ENCODE data around the gene FASTK. TPM values are rescaled to one million over a fixed set of nuclear protein-coding genes. Genes with fewer than 3 reads are reported as not detected.

FASTK gene
- total RNA-seq, 1 experiment from 2014 or later, result 86.3 TPM

- DNase-seq, result peak; percentile 71
- H3K4me3 ChIP-seq (ENCODE audit: insufficient read depth, low read depth, low read length), result no peak overlapping the region
- H3K27me3 ChIP-seq (ENCODE audit: control insufficient read depth, insufficient read depth, low read length), result peaks cover 3% of the 10 kb centered on the region; the same call in 1 of the 2 replicates
- peaks cover 12% of the 10 kb centered on the region for H3K36me3 ChIP-seq (replicated peaks; ENCODE audit: control insufficient read depth, insufficient read depth, low read length)
Measured at GRCh38 chr7:151122796-151123157, 42.2 kb upstream of the FASTK start.

DNA sequence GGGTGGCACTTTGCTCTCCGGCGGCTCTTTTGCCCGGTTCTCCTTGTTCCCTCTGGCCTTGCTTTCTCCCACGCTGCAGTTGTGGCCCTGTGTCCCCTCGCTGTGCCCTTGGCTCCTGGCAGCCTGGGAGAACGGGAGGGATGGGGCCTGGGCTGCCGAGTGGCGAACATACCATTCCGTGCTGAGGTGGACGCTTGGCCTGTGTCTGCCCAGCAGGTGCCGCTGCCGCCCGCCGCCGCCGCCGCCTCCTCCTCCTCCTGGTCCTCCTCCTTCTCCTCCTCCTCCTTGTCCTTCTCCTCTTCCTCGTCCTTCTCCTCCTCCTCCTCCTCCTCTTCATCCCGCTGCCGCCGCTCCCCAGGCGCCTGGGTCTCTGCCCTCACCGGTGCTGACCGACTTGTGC, 41.7 kb upstream of the FASTK start:
- Histone ChIP-seq H3K27me3 (ENCODE audit: control insufficient read depth, insufficient read depth, low read length) (peaks cover 3% of the 10 kb centered on the region; the same call in 1 of the 2 replicates), H3K36me3 (replicated peaks; ENCODE audit: control insufficient read depth, insufficient read depth, low read length) (peaks cover 12% of the 10 kb centered on the region), H3K4me3 (ENCODE audit: insufficient read depth, low read depth, low read length) (no peak overlapping the region)
- DNase-seq, result peak; percentile 80

DNA sequence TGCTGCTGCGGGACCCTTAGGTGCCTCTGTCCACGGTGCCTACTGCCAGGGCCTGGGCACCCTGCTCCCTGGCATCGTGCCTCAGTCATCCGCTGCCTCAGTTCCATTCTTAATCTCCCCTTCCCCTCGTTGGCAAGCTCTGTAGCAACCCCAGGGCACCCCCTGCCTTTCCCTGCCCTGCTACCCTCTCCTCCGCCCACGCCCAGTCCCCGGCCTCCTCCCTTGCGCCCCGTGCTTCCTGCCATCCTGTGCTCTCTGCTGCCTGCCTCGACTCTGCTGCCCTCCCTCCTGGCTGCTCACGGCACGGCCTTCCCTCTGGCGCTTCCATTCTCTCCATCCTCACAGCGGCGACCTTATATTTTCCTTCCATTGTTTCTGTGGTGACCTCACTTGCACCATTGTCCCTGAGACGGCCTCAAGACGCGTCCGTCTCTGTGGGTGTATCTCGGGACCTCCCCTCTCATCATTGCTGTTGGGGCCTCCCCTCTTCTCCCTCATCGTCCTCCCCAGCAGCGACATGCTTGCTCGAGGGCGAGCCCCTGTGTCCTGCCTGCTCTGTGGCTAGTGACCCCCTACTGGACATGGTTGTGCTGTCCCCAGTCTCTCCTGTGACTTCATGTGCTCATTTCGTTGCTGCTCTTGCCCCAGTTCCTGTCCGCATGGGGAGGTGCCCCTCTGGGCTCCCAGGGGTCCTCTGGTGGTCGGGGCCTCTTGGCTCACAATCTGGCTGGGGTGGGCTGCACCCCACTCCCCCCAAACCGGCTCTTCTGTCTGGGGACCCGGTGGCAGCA, 41.0 kb upstream of the FASTK start:
- Histone ChIP-seq H3K4me3 (ENCODE audit: insufficient read depth, low read depth, low read length) (no peak overlapping the region), H3K27me3 (ENCODE audit: control insufficient read depth, insufficient read depth, low read length) (no peaks in the 10 kb centered on the region; the same call in 1 of the 2 replicates), H3K36me3 (replicated peaks; ENCODE audit: control insufficient read depth, insufficient read depth, low read length) (peaks cover 12% of the 10 kb centered on the region)
- DNase-seq, result no peak

DNA sequence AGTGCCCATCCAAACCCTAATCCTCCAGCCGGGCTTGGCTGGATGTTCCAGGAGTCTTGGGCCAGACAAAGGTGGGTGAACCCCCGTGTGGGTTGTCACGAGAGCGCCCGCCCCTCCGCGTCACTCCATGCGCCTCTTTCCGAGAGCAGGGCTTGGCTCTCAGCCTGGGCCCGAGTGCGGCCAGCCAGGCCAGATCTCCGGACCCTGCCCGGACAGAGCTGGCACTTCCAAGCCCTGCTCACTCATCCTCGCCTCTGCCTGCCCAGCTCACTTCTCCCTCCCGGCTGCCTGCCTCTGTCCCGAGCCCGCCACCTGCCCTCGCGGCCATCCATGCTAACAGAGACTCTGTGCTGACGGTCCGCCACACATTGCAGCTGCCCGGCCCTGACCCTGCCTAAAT, 40.3 kb upstream of the FASTK start:
- peaks cover 12% of the 10 kb centered on the region for H3K36me3 ChIP-seq (replicated peaks; ENCODE audit: control insufficient read depth, insufficient read depth, low read length)
- peaks cover under 1% of the 10 kb centered on the region; the same call in 1 of the 2 replicates for H3K27me3 ChIP-seq (ENCODE audit: control insufficient read depth, insufficient read depth, low read length)
- H3K4me3 ChIP-seq (ENCODE audit: insufficient read depth, low read depth, low read length), result no peak overlapping the region
- DNase-seq, result no peak

- peaks cover 3% of the 10 kb centered on the region; the same call in 1 of the 2 replicates for H3K27me3 ChIP-seq (ENCODE audit: control insufficient read depth, insufficient read depth, low read length)
Measured at GRCh38 chr7:151119902-151120301, 39.3 kb upstream of the FASTK start.

DNA sequence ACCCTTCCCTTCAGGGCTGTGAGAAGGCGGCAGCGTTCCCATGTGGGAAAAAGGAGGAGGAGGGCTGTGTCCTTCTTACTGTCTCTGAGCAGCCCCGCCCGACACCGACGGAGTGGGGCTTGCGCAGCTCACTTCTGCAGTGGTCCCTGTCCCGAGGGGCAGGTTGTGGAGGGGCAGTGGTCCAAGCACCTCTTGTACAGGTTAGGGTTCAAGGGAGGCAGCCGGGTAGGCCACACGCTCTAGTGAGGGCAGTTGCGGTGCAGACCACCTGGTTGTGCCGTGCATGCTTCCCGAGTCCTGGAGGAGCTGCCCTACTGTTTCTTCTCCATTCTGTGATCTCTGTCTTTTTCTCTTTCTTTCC, 38.4 kb upstream of the FASTK start:
- Histone ChIP-seq H3K27me3 (ENCODE audit: control insufficient read depth, insufficient read depth, low read length) (peaks cover 3% of the 10 kb centered on the region; the same call in 1 of the 2 replicates), H3K4me3 (ENCODE audit: insufficient read depth, low read depth, low read length) (no peak overlapping the region), H3K36me3 (replicated peaks; ENCODE audit: control insufficient read depth, insufficient read depth, low read length) (peaks cover 11% of the 10 kb centered on the region)
- no peak for DNase-seq

More at GRCh38 chr7:151119902-151120301, 39.3 kb upstream of the FASTK start:
- H3K4me3 ChIP-seq (ENCODE audit: insufficient read depth, low read depth, low read length), result no peak overlapping the region
- no peak for DNase-seq
- peaks cover 12% of the 10 kb centered on the region for H3K36me3 ChIP-seq (replicated peaks; ENCODE audit: control insufficient read depth, insufficient read depth, low read length)

GRCh38 chr7:151118108-151119054, 37.8 kb upstream of the FASTK start:
- peaks cover 3% of the 10 kb centered on the region; the same call in 1 of the 2 replicates for H3K27me3 ChIP-seq (ENCODE audit: control insufficient read depth, insufficient read depth, low read length)
- DNase-seq, result no peak
- peaks cover 11% of the 10 kb centered on the region for H3K36me3 ChIP-seq (replicated peaks; ENCODE audit: control insufficient read depth, insufficient read depth, low read length)
- H3K4me3 ChIP-seq (ENCODE audit: insufficient read depth, low read depth, low read length), result no peak overlapping the region

GRCh38 chr7:151117565-151117964, 37.0 kb upstream of the FASTK start:
- peaks cover 11% of the 10 kb centered on the region for H3K36me3 ChIP-seq (replicated peaks; ENCODE audit: control insufficient read depth, insufficient read depth, low read length)
- DNase-seq, result no peak
- no peak overlapping the region for H3K4me3 ChIP-seq (ENCODE audit: insufficient read depth, low read depth, low read length)
- H3K27me3 ChIP-seq (ENCODE audit: control insufficient read depth, insufficient read depth, low read length), result peaks cover 3% of the 10 kb centered on the region; the same call in 1 of the 2 replicates

DNA sequence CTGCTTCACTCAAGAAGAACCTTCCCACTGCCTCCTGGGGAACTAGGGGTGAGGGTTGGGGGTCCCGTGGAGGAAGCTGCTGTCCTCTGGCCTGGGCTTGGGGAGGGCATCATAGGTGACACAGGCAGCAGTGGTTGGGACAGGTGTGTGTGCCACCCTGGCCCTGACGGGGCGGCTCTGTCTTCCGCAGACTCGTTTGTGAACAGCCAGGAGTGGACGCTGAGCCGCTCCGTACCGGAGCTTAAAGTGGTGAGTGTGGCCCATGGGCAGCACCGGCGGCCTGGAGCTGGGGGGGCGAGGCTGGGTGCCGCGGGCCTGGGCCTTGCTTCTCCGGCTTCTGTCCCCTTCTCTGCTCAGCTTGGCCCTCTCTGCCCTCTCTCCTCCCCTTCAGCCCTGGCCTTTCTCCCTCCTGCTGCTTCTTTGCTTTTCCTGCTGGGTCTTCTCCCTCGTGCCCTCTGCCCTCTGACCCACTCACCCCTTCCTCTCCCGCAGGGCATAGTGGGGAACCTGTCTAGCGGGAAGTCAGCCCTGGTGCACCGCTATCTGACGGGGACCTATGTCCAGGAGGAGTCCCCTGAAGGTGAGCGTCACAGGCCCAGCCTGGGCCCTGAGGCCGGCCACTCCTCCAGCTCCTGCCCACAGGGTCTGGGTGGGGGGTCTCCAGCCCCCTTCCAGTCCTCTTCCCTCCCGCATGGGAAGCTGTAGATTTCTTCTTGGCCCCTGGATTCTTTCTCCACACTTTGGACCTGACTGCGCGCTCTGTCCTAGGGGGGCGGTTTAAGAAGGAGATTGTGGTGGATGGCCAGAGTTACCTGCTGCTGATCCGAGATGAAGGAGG, 36.2 kb upstream of the FASTK start:
- no peak overlapping the region for H3K4me3 ChIP-seq (ENCODE audit: insufficient read depth, low read depth, low read length)
- H3K36me3 ChIP-seq (replicated peaks; ENCODE audit: control insufficient read depth, insufficient read depth, low read length), result peaks cover 11% of the 10 kb centered on the region
- H3K27me3 ChIP-seq (ENCODE audit: control insufficient read depth, insufficient read depth, low read length), result peaks cover 3% of the 10 kb centered on the region; the same call in 1 of the 2 replicates
- no peak for DNase-seq

DNA sequence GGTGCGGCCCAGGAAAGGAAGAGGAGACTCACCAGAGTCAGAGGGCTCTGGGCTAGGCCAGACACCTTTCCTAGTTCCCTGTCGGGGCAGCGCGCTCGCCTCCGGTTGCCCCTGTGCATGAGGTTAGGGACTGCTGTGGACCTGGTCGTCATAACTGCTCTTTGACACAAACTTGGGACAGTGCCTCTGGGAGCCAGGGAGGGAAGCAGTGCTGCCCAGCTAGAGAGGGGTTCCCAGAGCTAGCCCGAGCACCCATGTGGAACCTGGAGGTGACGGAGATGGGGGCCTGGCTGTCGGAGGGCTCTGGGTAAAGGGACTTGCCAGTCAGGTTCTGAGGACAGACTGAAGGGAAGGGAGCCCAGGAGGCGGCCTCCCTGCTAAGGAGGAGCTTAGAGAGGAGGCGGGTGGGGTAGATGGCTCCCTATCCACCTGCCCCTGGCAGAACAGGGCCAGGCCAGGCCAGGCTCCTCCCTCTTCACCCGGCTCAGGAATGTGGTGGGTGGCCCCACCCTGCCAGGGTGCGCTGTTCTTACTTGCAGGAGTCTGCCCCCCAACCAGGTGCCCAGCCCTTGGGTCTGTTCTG, 35.3 kb upstream of the FASTK start:
- peaks cover 3% of the 10 kb centered on the region; the same call in 1 of the 2 replicates for H3K27me3 ChIP-seq (ENCODE audit: control insufficient read depth, insufficient read depth, low read length)
- peak overlapping the region; percentile 16; the same call in 1 of the 2 replicates for H3K4me3 ChIP-seq (ENCODE audit: insufficient read depth, low read depth, low read length)
- H3K36me3 ChIP-seq (replicated peaks; ENCODE audit: control insufficient read depth, insufficient read depth, low read length), result peaks cover 11% of the 10 kb centered on the region
- DNase-seq, result peak; percentile 78

DNA sequence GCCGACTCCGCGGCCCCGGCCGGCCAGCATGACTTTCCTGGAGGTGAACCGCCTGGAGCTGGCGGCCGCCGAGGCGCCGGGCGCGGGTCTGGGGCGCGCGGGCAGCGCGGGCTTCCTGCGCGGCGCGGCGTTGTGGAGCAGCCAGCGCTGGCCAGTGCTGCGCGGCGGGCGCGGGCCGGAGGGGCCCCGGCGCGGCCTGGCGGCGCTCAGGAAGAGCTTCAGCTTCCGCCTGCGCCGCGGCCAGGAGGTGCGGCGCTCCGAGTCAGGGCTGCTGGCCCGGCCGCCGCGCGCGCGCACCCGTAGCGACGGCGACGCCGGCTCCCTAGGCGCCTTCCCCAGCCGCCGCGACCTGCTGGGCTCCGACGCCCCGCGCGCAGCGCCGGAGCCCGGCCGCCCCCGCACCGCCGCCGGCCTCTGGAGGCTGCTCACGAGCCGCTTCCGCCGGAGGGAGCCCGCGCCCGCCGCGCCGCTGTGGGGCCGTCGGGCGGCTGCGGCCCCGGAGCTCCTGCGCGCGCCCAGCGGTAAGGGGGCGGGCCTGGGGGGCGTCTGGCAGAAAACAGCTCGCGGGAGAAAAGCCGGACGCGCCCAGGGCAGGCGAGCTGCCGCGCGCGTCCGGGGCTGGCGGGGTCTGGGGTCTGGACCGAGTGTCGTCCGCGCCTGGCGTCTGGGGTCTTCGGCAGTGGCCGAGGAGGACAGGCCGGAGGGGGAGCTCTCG, 34.7 kb upstream of the FASTK start:
- Histone ChIP-seq H3K27me3 (ENCODE audit: control insufficient read depth, insufficient read depth, low read length) (peaks cover 3% of the 10 kb centered on the region; the same call in 1 of the 2 replicates), H3K36me3 (replicated peaks; ENCODE audit: control insufficient read depth, insufficient read depth, low read length) (peaks cover 8% of the 10 kb centered on the region), H3K4me3 (ENCODE audit: insufficient read depth, low read depth, low read length) (peak overlapping the region; percentile 22; the same call in 1 of the 2 replicates)
- peak; percentile 91 for DNase-seq

DNA sequence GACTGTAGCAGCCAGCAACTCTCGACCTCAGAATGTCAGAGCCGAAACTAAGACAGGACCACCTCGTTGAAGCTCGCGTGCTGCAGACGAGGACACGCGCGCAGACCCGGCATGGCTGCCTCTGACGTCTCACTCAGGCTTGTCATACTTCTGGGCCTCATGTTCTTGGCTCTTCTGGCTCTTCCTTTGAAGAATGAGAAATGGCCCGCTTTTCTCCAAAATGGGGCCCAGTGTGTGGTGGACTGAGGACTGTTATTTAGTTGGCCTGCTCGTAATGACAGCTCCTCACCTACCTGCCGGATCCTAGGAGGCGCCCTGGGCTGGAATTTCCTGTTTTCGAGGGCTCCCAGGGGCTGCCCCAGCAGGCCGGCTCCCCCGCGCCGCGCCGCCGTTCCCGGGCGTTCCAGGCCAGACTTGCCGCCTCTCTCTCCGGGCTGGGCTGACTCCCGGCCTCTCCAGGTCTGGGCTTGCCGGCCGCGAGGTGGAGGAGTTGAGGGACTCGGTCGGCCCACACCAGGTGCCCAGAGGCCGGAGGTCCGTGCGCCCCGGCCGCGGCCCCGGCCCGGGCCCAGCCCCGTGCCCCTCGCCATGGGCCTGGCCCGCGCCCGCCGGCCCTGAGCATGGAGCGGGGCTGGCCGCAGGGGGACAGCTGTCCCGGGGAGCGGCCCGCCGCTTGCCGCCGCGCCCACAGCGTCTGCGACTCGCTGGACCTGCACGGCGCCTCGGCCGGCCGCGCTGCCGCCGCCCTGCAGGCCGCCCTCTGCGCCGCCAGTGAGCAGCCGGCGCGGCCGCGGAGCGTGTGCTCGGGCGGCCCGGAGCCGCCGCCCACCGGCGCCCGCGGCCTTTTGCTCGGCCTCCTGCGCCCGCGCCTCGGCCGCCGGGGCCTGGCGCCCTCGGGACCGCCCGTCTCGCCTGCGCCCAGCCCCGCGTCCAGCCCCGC, 33.8 kb upstream of the FASTK start:
- DNase-seq, result peak; percentile 94
- peak overlapping the region; percentile 22 for H3K4me3 ChIP-seq (ENCODE audit: insufficient read depth, low read depth, low read length)
- peaks cover 3% of the 10 kb centered on the region; the same call in 1 of the 2 replicates for H3K27me3 ChIP-seq (ENCODE audit: control insufficient read depth, insufficient read depth, low read length)
- H3K36me3 ChIP-seq (replicated peaks; ENCODE audit: control insufficient read depth, insufficient read depth, low read length), result peaks cover 7% of the 10 kb centered on the region
